GM23338 (cell line): ENCODE results near the gene PCIF1. TPM values are rescaled to one million over a fixed set of nuclear protein-coding genes. Genes with fewer than 3 reads are reported as not detected.

Experiments
- ATAC-seq: fragments of 200-7000 bp; cut with Tn5 transposase; 3 replicates; pipeline ENCODE4 v1.9.1; 2020
- DNase-seq: peaks from one replicate; pipeline ENCODE4 v3.0.0-alpha.2; 2015; ENCODE audit warnings: low spot score
- H2AFZ ChIP-seq: fragments of 200-600 bp; sonication (generic); 2 replicates; pipeline ENCODE4 v1.8.0; 2016; ENCODE audit warnings: antibody characterized with exemption, mild to moderate bottlenecking, moderate library complexity
- H3F3A ChIP-seq: fragments of 200-600 bp; sonication (generic); replicated peaks from 2 replicates; pipeline ENCODE4 v1.8.0; 2017; ENCODE audit warnings: antibody characterized with exemption, mixed run types, low read depth
- H3K27ac ChIP-seq: fragments of 200-600 bp; sonication (generic); 2 replicates; pipeline ENCODE4 v1.6.1; 2016; ENCODE audit warnings: low read depth
- H3K27me3 ChIP-seq: fragments of 200-600 bp; sonication (generic); 2 replicates; pipeline ENCODE4 v1.8.0; 2016; ENCODE audit warnings: mild to moderate bottlenecking, mixed run types, moderate library complexity; ENCODE audit not compliant: insufficient read depth
- H3K36me3 ChIP-seq: fragments of 200-600 bp; sonication (generic); 2 replicates; pipeline ENCODE4 v1.8.0; 2016; ENCODE audit warnings: mild to moderate bottlenecking; ENCODE audit not compliant: insufficient read depth
- H3K4me1 ChIP-seq: fragments of 200-600 bp; sonication (generic); 2 replicates; pipeline ENCODE4 v1.8.0; 2016; ENCODE audit warnings: mild to moderate bottlenecking, moderate library complexity; ENCODE audit not compliant: insufficient read depth
- H3K4me2 ChIP-seq: fragments of 200-600 bp; sonication (generic); 2 replicates; pipeline ENCODE4 v1.7.1; 2017; ENCODE audit warnings: mixed run types
- H3K4me3 ChIP-seq: fragments of 200-600 bp; sonication (generic); 2 replicates; pipeline ENCODE4 v1.6.1; 2016; ENCODE audit warnings: mixed run types
- H3K79me2 ChIP-seq: fragments of 200-600 bp; sonication (generic); replicated peaks from 2 replicates; pipeline ENCODE4 v1.8.0; 2017; ENCODE audit warnings: mild to moderate bottlenecking; ENCODE audit not compliant: insufficient read depth
- H3K9me2 ChIP-seq: fragments of 200-600 bp; sonication (generic); 2 replicates; pipeline ENCODE4 v1.8.0; 2017; ENCODE audit not compliant: insufficient read depth
- H4K20me1 ChIP-seq: fragments of 200-600 bp; sonication (generic); replicated peaks from 2 replicates; pipeline ENCODE4 v1.8.0; 2017; ENCODE audit warnings: mild to moderate bottlenecking; ENCODE audit not compliant: insufficient read depth
- H3K27ac Mint-ChIP-seq: 2 replicates; pipeline ENCODE4 v1.8.0; 2020; ENCODE audit warnings: inconsistent platforms, mild to moderate bottlenecking, moderate library complexity, mixed read lengths
- H3K27me3 Mint-ChIP-seq: 3 replicates; pipeline ENCODE4 v1.8.0; 2022; ENCODE audit warnings: low read depth, mild to moderate bottlenecking, moderate library complexity, mixed read lengths, inconsistent platforms; ENCODE audit not compliant: insufficient read depth, poor library complexity
- H3K36me3 Mint-ChIP-seq: 3 replicates; pipeline ENCODE4 v1.8.0; 2021; ENCODE audit warnings: low read depth, mild to moderate bottlenecking, inconsistent platforms, moderate library complexity, mixed read lengths
- H3K4me1 Mint-ChIP-seq: 3 replicates; pipeline ENCODE4 v1.8.0; 2020; ENCODE audit warnings: mild to moderate bottlenecking, inconsistent platforms, mixed read lengths
- H3K4me3 Mint-ChIP-seq: 3 replicates; pipeline ENCODE4 v1.8.0; 2021; ENCODE audit warnings: moderate library complexity, mild to moderate bottlenecking, inconsistent platforms, mixed read lengths
- H3K9me3 Mint-ChIP-seq: 3 replicates; pipeline ENCODE4 v1.8.0; 2020; ENCODE audit warnings: moderate library complexity, mild to moderate bottlenecking, inconsistent platforms, mixed read lengths
- CTCF ChIP-seq, 2 experiments: fragments of 200-600 bp in 1 of 2; sonication (generic) in 1 of 2; conservative IDR thresholded peaks; 2 replicates each; pipeline versions ENCODE4 v1.5.1 to v1.6.1; 2016 to 2017; ENCODE audit warnings: antibody characterized with exemption in 2 of 2, low read depth in 2 of 2, mild to moderate bottlenecking in 2 of 2, moderate library complexity in 1 of 2
- EZH2 ChIP-seq: fragments of 200-600 bp; sonication (generic); IDR thresholded peaks from one replicate; pipeline ENCODE4 v1.8.0; 2017; ENCODE audit warnings: antibody characterized with exemption, mild to moderate bottlenecking, low read depth; ENCODE audit not compliant: unreplicated experiment
- EZH2phosphoT487 ChIP-seq: fragments of 200-600 bp; sonication (generic); IDR thresholded peaks from one replicate; pipeline ENCODE4 v1.8.1; 2018; ENCODE audit warnings: antibody characterized with exemption; ENCODE audit not compliant: unreplicated experiment
- JUNB ChIP-seq: IDR thresholded peaks from one replicate; pipeline ENCODE4 v1.6.1; 2016; ENCODE audit warnings: antibody characterized with exemption; ENCODE audit not compliant: unreplicated experiment
- NANOG ChIP-seq: IDR thresholded peaks from 2 replicates; pipeline ENCODE4 v1.6.1; 2016; ENCODE audit warnings: antibody characterized with exemption, borderline replicate concordance
- POLR2AphosphoS5 ChIP-seq: IDR thresholded peaks from 2 replicates; pipeline ENCODE4 v1.6.1; 2016; ENCODE audit warnings: antibody characterized with exemption, low read depth
- ZNF331 ChIP-seq: fragments of 250-450 bp; sonication (Bioruptor Pico); IDR thresholded peaks from 2 replicates; pipeline ENCODE4 v1.5.0; 2020; ENCODE audit warnings: low read depth, mild to moderate bottlenecking, moderate library complexity
- polyA plus RNA-seq: library from polyadenylated mRNA; unstranded; fragments of >200 nt; fragmentation: Nextera tagmentation; extraction: Ambion mirVana; gene quantifications from 2 replicates; pipeline ENCODE4 v1.2.1, GENCODE V29; 2016
- total RNA-seq: library from RNA; depleted of rRNA; stranded (reverse); fragments of >200 nt; shearing (Covaris generic); gene quantifications from 2 replicates; pipeline ENCODE4 v1.2.3, GENCODE V29; 2014
- TF ChIP-seq, protein P1 (sequence below): fragments of 250-450 bp; sonication (Bioruptor Pico); IDR thresholded peaks from 2 replicates; pipeline ENCODE4 v1.5.0; 2020; ENCODE audit warnings: mild to moderate bottlenecking, moderate library complexity
- TF ChIP-seq, protein P2 (sequence below): IDR thresholded peaks from 2 replicates; pipeline ENCODE4 v1.6.1; 2016; ENCODE audit warnings: antibody characterized with exemption

The PCIF1 gene
- total and polyA plus RNA-seq, 2 experiments from 2014 or later = 26.1 to 28.3 TPM

DNA sequence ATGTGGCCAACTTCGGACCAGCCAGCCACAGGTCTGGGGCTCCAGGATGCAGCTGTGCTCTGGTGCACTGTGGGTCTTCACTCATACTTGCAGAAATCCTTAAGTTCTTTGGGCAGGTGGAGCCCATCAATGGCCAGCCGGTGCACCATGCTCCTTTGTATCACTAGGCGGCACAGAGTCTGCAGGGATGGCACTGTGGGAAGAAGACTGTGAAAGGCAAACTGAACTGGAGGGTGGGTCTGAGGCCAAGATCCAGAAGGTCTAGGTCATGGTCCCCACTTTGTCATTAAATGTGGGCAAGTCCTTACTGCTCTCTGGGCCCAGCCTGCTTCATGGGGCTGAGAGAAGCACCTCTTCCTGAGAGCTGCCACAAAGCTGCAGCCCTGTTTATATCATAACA lies 45.8 kb upstream of the PCIF1 start:
- H3F3A ChIP-seq = no peaks in the 10 kb centered on the region
- H3K27ac Mint-ChIP-seq = no peak overlapping the region
- 0 out of 2 replicates have a peak, but pooled peaks cover 5% of the 10 kb centered on the region for H3K79me2 ChIP-seq
- no peaks in the 10 kb centered on the region for H3K27me3 ChIP-seq
- DNase-seq (no peak), ATAC-seq (no peak)
- no peak overlapping the region for H3K27ac ChIP-seq
- H4K20me1 ChIP-seq = no peaks in the 10 kb centered on the region; the same call in 1 of the 2 replicates
- peaks cover 14% of the 10 kb centered on the region; the same call in 2 of the 3 replicates for H3K4me1 Mint-ChIP-seq
- H3K27me3 Mint-ChIP-seq = peaks cover 15% of the 10 kb centered on the region
- peaks cover 19% of the 10 kb centered on the region for H3K36me3 Mint-ChIP-seq
- no peak overlapping the region for H2AFZ ChIP-seq
- H3K4me3 Mint-ChIP-seq = no peak overlapping the region
- no peaks in the 10 kb centered on the region for H3K9me2 ChIP-seq
- peaks cover 3% of the 10 kb centered on the region; the same call in 1 of the 3 replicates for H3K9me3 Mint-ChIP-seq
- TF ChIP-seq POLR2AphosphoS5 = no peak
- TF ChIP-seq JUNB = no peak
- no peak for TF ChIP-seq CTCF (conservative IDR thresholded peaks at IDR 0.05; ENCODE audit: low read depth in 2 of 2)
- TF ChIP-seq ZNF331 = no peak
- TF ChIP-seq, protein P1, sequence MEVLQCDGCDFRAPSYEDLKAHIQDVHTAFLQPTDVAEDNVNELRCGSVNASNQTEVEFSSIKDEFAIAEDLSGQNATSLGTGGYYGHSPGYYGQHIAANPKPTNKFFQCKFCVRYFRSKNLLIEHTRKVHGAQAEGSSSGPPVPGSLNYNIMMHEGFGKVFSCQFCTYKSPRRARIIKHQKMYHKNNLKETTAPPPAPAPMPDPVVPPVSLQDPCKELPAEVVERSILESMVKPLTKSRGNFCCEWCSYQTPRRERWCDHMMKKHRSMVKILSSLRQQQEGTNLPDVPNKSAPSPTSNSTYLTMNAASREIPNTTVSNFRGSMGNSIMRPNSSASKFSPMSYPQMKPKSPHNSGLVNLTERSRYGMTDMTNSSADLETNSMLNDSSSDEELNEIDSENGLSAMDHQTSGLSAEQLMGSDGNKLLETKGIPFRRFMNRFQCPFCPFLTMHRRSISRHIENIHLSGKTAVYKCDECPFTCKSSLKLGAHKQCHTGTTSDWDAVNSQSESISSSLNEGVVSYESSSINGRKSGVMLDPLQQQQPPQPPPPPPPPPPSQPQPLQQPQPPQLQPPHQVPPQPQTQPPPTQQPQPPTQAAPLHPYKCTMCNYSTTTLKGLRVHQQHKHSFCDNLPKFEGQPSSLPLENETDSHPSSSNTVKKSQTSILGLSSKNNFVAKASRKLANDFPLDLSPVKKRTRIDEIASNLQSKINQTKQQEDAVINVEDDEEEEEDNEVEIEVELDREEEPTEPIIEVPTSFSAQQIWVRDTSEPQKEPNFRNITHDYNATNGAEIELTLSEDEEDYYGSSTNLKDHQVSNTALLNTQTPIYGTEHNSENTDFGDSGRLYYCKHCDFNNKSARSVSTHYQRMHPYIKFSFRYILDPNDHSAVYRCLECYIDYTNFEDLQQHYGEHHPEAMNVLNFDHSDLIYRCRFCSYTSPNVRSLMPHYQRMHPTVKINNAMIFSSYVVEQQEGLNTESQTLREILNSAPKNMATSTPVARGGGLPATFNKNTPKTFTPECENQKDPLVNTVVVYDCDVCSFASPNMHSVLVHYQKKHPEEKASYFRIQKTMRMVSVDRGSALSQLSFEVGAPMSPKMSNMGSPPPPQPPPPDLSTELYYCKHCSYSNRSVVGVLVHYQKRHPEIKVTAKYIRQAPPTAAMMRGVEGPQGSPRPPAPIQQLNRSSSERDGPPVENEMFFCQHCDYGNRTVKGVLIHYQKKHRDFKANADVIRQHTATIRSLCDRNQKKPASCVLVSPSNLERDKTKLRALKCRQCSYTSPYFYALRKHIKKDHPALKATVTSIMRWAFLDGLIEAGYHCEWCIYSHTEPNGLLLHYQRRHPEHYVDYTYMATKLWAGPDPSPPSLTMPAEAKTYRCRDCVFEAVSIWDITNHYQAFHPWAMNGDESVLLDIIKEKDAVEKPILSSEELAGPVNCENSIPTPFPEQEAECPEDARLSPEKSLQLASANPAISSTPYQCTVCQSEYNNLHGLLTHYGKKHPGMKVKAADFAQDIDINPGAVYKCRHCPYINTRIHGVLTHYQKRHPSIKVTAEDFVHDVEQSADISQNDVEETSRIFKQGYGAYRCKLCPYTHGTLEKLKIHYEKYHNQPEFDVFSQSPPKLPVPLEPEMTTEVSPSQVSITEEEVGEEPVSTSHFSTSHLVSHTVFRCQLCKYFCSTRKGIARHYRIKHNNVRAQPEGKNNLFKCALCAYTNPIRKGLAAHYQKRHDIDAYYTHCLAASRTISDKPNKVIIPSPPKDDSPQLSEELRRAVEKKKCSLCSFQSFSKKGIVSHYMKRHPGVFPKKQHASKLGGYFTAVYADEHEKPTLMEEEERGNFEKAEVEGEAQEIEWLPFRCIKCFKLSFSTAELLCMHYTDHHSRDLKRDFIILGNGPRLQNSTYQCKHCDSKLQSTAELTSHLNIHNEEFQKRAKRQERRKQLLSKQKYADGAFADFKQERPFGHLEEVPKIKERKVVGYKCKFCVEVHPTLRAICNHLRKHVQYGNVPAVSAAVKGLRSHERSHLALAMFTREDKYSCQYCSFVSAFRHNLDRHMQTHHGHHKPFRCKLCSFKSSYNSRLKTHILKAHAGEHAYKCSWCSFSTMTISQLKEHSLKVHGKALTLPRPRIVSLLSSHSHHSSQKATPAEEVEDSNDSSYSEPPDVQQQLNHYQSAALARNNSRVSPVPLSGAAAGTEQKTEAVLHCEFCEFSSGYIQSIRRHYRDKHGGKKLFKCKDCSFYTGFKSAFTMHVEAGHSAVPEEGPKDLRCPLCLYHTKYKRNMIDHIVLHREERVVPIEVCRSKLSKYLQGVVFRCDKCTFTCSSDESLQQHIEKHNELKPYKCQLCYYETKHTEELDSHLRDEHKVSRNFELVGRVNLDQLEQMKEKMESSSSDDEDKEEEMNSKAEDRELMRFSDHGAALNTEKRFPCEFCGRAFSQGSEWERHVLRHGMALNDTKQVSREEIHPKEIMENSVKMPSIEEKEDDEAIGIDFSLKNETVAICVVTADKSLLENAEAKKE (CRISPR knock-in tag) = no peak
- no peak for TF ChIP-seq NANOG
- no peak for TF ChIP-seq EZH2
- TF ChIP-seq, protein P2, sequence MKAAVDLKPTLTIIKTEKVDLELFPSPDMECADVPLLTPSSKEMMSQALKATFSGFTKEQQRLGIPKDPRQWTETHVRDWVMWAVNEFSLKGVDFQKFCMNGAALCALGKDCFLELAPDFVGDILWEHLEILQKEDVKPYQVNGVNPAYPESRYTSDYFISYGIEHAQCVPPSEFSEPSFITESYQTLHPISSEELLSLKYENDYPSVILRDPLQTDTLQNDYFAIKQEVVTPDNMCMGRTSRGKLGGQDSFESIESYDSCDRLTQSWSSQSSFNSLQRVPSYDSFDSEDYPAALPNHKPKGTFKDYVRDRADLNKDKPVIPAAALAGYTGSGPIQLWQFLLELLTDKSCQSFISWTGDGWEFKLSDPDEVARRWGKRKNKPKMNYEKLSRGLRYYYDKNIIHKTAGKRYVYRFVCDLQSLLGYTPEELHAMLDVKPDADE = no peak
- no peak for TF ChIP-seq EZH2phosphoT487
- H3K4me2 ChIP-seq = no peak overlapping the region
- H3K4me1 ChIP-seq = peaks cover 3% of the 10 kb centered on the region; the same call in 1 of the 2 replicates
- no peak overlapping the region for H3K4me3 ChIP-seq
- H3K36me3 ChIP-seq = peaks cover 3% of the 10 kb centered on the region; the same call in 1 of the 2 replicates
